Fibroblast of mammary gland (primary cell): ENCODE results near the gene CDYL2.
"Not testable (repeated sequence)": the region's sequence is repeated elsewhere in the genome, so short reads cannot be mapped to it uniquely, and the experiment has no call there.

Experiments used
- DNase-seq: peaks from one replicate; pipeline ENCODE4 v3.0.0-alpha.2; 2010; ENCODE audit warnings: low read depth
- H3K4me3 ChIP-seq: 2 replicates; pipeline ENCODE4 v1.5.1; 2011; ENCODE audit warnings: low read depth, mild to moderate bottlenecking, low read length, moderate library complexity; ENCODE audit not compliant: control insufficient read depth
- CTCF ChIP-seq: conservative IDR thresholded peaks from 2 replicates; pipeline ENCODE4 v1.5.1; 2011; ENCODE audit warnings: low read depth, low read length, inconsistent platforms; ENCODE audit not compliant: control insufficient read depth, insufficient read depth

CDYL2 gene

GRCh38 chr16:80828495-80828894, 24.1 kb upstream of the CDYL2 start:
- no peak for DNase-seq
- no peak for TF ChIP-seq CTCF
- no peak overlapping the region for H3K4me3 ChIP-seq

GRCh38 chr16:80827007-80827406, 22.6 kb upstream of the CDYL2 start:
- no peak for TF ChIP-seq CTCF
- no peak overlapping the region for H3K4me3 ChIP-seq
- DNase-seq = no peak

- DNase-seq = no peak
- no peak for TF ChIP-seq CTCF
- no peak overlapping the region for H3K4me3 ChIP-seq
Observed at GRCh38 chr16:80825365-80825758, 21.0 kb upstream of the CDYL2 start.

GRCh38 chr16:80824623-80825364, 20.4 kb upstream of the CDYL2 start:
- no peak overlapping the region for H3K4me3 ChIP-seq
- peak; percentile 71 for DNase-seq
- TF ChIP-seq CTCF = peak; percentile 80

GRCh38 chr16:80819988-80820387, 15.6 kb upstream of the CDYL2 start:
- DNase-seq = no peak
- TF ChIP-seq CTCF = no peak
- H3K4me3 ChIP-seq = no peak overlapping the region

GRCh38 chr16:80816356-80816755, 12.0 kb upstream of the CDYL2 start:
- H3K4me3 ChIP-seq = no peak overlapping the region
- TF ChIP-seq CTCF = no peak
- DNase-seq = no peak

- not testable (repeated sequence) for DNase-seq
Observed at GRCh38 chr16:80815278-80815677, 10.9 kb upstream of the CDYL2 start.

More at GRCh38 chr16:80815278-80815677, 10.9 kb upstream of the CDYL2 start:
- not testable (repeated sequence) for H3K4me3 ChIP-seq
